ENCODE results near the gene OSBPL5. TPM values are rescaled to one million over a fixed set of nuclear protein-coding genes. Genes with fewer than 3 reads are reported as not detected.
A peak's percentile ranks its signal among the peaks of the same experiment; 100 is the strongest.

Gene OSBPL5
- total RNA-seq, 1 donor from 2014 or later = 88.4 TPM

- peaks cover 12% of the 10 kb centered on the region for H3K4me1 ChIP-seq
- TF ChIP-seq POLR2A (IDR thresholded peaks at IDR 0.05) = no peak
- TF ChIP-seq CTCF (IDR thresholded peaks at IDR 0.05) = no peak
- TF ChIP-seq POLR2AphosphoS5 (IDR thresholded peaks at IDR 0.05; ENCODE audit: insufficient read depth in 1 of 2, low read depth in 1 of 2) = no peak
- DNase-seq (ENCODE audit: extremely low spot score in 2 of 2) = no peak
- intact Hi-C loops (cut with DNase I) = loop anchor here (10.0 kb wide), 1 partner anchor 112 kb away; the partner anchor contains the start of gene MRGPRG
- H3K36me3 ChIP-seq = peaks cover 0 to 20% of the 10 kb centered on the region in 2 donors
- no peak overlapping the region for H3K4me3 ChIP-seq
- peak overlapping the region; percentile 66 for H3K27ac ChIP-seq
- H3K27me3 ChIP-seq = no peaks in the 10 kb centered on the region
- H3K9me3 ChIP-seq = no peaks in the 10 kb centered on the region
These were observed 62.5 kb downstream of the OSBPL5 start for GRCh38 chr11:3102641-3102921.

GRCh38 chr11:3101921-3102640 is 63.0 kb downstream of the OSBPL5 start:
- intact Hi-C loops (cut with DNase I) = loop anchor here (10.0 kb wide), 1 partner anchor 113 kb away; the partner anchor contains the start of gene MRGPRG
- peak overlapping the region; percentile 66 for H3K27ac ChIP-seq
- H3K4me3 ChIP-seq = no peak overlapping the region
- TF ChIP-seq POLR2A (IDR thresholded peaks at IDR 0.05) (no peak), CTCF (IDR thresholded peaks at IDR 0.05) (no peak), POLR2AphosphoS5 (IDR thresholded peaks at IDR 0.05; ENCODE audit: insufficient read depth in 1 of 2, low read depth in 1 of 2) (no peak)
- peak; percentile 84 for DNase-seq (ENCODE audit: extremely low spot score in 2 of 2)
- no peaks in the 10 kb centered on the region for H3K9me3 ChIP-seq
- peaks cover 12% of the 10 kb centered on the region for H3K4me1 ChIP-seq
- no peaks in the 10 kb centered on the region for H3K27me3 ChIP-seq
- peaks cover 0 to 18% of the 10 kb centered on the region in 2 donors for H3K36me3 ChIP-seq

GRCh38 chr11:3099178-3099577 is 65.9 kb downstream of the OSBPL5 start:
- TF ChIP-seq POLR2A (IDR thresholded peaks at IDR 0.05) (no peak), POLR2AphosphoS5 (IDR thresholded peaks at IDR 0.05; ENCODE audit: insufficient read depth in 1 of 2, low read depth in 1 of 2) (no peak), CTCF (IDR thresholded peaks at IDR 0.05) (no peak)
- Histone ChIP-seq H3K9me3 (no peaks in the 10 kb centered on the region), H3K27ac (peak overlapping the region; percentile 66), H3K4me3 (no peak overlapping the region), H3K4me1 (peaks cover 25% of the 10 kb centered on the region), H3K36me3 (peaks cover 0 to 15% of the 10 kb centered on the region in 2 donors), H3K27me3 (no peaks in the 10 kb centered on the region)
- intact Hi-C loops (cut with DNase I) = no loop called here
- no peak for DNase-seq (ENCODE audit: extremely low spot score in 2 of 2)

- H3K36me3 ChIP-seq = peaks cover 0 to 17% of the 10 kb centered on the region in 2 donors
- intact Hi-C loops (cut with DNase I) = no loop called here
These were observed 68.1 kb downstream of the OSBPL5 start for GRCh38 chr11:3096909-3097530.

More at GRCh38 chr11:3096909-3097530, 68.1 kb downstream of the OSBPL5 start:
- peak in 1 of 2 donors; percentile 72 for DNase-seq (ENCODE audit: extremely low spot score in 2 of 2)
- peaks cover 27% of the 10 kb centered on the region for H3K4me1 ChIP-seq
- TF ChIP-seq POLR2A (IDR thresholded peaks at IDR 0.05) (no peak), POLR2AphosphoS5 (IDR thresholded peaks at IDR 0.05; ENCODE audit: insufficient read depth in 1 of 2, low read depth in 1 of 2) (no peak), CTCF (IDR thresholded peaks at IDR 0.05) (no peak)
- H3K9me3 ChIP-seq = no peaks in the 10 kb centered on the region
- H3K27me3 ChIP-seq = no peaks in the 10 kb centered on the region
- H3K4me3 ChIP-seq = no peak overlapping the region
- peak overlapping the region; percentile 67 for H3K27ac ChIP-seq
